ENCODE measurements around the gene STAC. TPM values are rescaled to one million over a fixed set of nuclear protein-coding genes. Genes with fewer than 3 reads are reported as not detected.

The STAC gene
- total and polyA plus RNA-seq, 9 of the 15 experiments (the other 6 are each of a cell fraction or from before 2014, with no cell fraction given), result 0.11 TPM; not detected in 8

DNA sequence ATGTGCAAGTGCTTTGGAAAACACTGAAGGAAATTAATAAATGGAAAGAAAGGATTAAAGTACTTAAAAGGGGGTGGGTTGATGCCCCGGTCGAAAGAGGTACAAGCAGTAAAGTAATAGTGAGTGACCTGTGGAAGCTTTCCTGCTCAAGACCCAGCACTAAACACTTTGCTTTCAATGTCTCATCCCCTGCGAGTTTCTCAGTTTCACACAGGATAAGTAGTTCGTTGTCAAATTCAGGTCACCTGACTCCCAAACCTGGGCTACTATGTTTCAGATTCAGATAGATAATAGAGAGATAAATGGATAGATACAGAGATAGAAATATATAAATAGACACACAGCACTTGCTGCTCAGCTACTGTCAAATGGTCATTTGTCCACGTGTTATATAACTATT is 19.6 kb downstream of the STAC start (continued):
- TF ChIP-seq U2AF1 (optimal IDR thresholded peaks at IDR 0.05; ENCODE audit: low read depth, low read length) (no peak), POLR3A (IDR thresholded peaks at IDR 0.05; ENCODE audit: borderline replicate concordance, extremely low read depth, insufficient read depth, insufficient read length) (no peak)
- TF ChIP-seq, protein P1, sequence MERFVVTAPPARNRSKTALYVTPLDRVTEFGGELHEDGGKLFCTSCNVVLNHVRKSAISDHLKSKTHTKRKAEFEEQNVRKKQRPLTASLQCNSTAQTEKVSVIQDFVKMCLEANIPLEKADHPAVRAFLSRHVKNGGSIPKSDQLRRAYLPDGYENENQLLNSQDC (CRISPR knock-in tag; IDR thresholded peaks at IDR 0.05), result no peak

DNA sequence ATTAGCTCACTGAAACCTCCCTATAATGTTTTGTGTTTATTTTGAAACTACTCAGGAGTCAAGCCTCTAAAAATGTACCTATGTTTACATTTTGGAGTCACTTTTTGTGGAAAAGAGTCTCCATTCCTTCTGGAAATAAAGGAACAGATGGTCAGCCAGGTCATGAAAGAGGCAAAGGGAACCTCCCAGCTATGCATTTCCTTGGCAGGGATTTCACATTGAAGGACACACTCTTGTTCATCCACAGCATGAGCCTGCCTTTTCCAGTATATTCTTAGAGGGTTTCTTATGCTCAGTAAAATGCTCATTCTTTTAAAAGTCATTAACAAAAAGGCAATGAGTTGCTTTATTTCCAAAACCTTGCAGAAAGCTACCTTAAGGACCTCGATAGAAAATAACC is 20.8 kb downstream of the STAC start:
- Histone ChIP-seq H2AFZ (ENCODE audit: low read depth, low read length) (no peak overlapping the region), H3K4me1 (replicated peaks in 1 of 2; ENCODE audit: control insufficient read depth in 2 of 2, insufficient read depth in 2 of 2, low read length in 2 of 2) (no peaks in the 10 kb centered on the region), H3K9ac (ENCODE audit: insufficient read depth in 1 of 2, low read depth in 2 of 2, low read length in 2 of 2) (no peak overlapping the region), H3K9me1 (ENCODE audit: control insufficient read depth, insufficient read depth, low read length) (no peaks in the 10 kb centered on the region), H3K79me2 (ENCODE audit: control insufficient read depth, insufficient read depth, low read length) (no peaks in the 10 kb centered on the region), H3K36me3 (ENCODE audit: control insufficient read depth, insufficient read depth, low read length) (no peaks in the 10 kb centered on the region), H3K27ac (ENCODE audit: extremely low read depth, low read depth, low read length) (no peak overlapping the region), H3K4me2 (ENCODE audit: insufficient read depth, low read length) (no peak overlapping the region), H3K4me3 (no peak overlapping the region), H3K9me3 (replicated peaks; ENCODE audit: control insufficient read depth, insufficient read depth, low read depth, low read length) (no peaks in the 10 kb centered on the region), H3K27me3 (ENCODE audit: control insufficient read depth in 2 of 2, insufficient read depth in 2 of 2, low read length in 2 of 2) (no peaks in the 10 kb centered on the region), H4K20me1 (replicated peaks; ENCODE audit: control insufficient read depth, insufficient read depth, low read length) (no peaks in the 10 kb centered on the region)
- BruUV-seq (replicated peaks), result no TSS peak
- WGBS (ENCODE audit: insufficient coverage, low coverage, missing lambda C conversion rate), result 0% methylated on average over 1 of the region's 1 CpG
- intact Hi-C loops (cut with micrococcal nuclease) (no loop called here), in situ Hi-C loops (cut with MboI) (no loop called here)
- ATAC-seq (no peak), DNase-seq (ENCODE audit: extremely low read depth in 1 of 4, low spot score in 3 of 4) (no peak), FAIRE-seq (no peak)
- ChIA-PET CTCF (ENCODE audit: low intra/inter-chr PET ratio) (no interaction called here), POLR2A (no interaction called here)
- TF ChIP-seq TAF7 (tag; IDR thresholded peaks at IDR 0.05) (no peak), ZNF780A (CRISPR knock-in tag; IDR thresholded peaks at IDR 0.05) (no peak), NR2C2 (CRISPR knock-in tag; IDR thresholded peaks at IDR 0.05) (no peak), NR2C2 (tag; IDR thresholded peaks at IDR 0.05) (no peak), KAT7 (CRISPR knock-in tag; IDR thresholded peaks at IDR 0.05; ENCODE audit: borderline replicate concordance) (no peak), HDAC2 (IDR thresholded peaks at IDR 0.05) (no peak), ETS2 (tag; IDR thresholded peaks at IDR 0.05; ENCODE audit: borderline replicate concordance, poor library complexity, severe bottlenecking) (no peak)
- TF ChIP-seq, protein P1 (CRISPR knock-in tag; IDR thresholded peaks at IDR 0.05), result no peak

All from K562 (cell line).